GM19397 (cell line): ENCODE measurements around the gene HELZ.
"Not testable (repeated sequence)": the region's sequence is repeated elsewhere in the genome, so short reads cannot be mapped to it uniquely, and the experiment has no call there.

ENCODE experiments used
- ATAC-seq: cut with Tn5 transposase; IDR thresholded peaks from one replicate; pipeline ENCODE4 v1.9.1; 2021; ENCODE audit warnings: mild to moderate bottlenecking, moderate library complexity; ENCODE audit not compliant: unreplicated experiment

Gene HELZ, protein sequence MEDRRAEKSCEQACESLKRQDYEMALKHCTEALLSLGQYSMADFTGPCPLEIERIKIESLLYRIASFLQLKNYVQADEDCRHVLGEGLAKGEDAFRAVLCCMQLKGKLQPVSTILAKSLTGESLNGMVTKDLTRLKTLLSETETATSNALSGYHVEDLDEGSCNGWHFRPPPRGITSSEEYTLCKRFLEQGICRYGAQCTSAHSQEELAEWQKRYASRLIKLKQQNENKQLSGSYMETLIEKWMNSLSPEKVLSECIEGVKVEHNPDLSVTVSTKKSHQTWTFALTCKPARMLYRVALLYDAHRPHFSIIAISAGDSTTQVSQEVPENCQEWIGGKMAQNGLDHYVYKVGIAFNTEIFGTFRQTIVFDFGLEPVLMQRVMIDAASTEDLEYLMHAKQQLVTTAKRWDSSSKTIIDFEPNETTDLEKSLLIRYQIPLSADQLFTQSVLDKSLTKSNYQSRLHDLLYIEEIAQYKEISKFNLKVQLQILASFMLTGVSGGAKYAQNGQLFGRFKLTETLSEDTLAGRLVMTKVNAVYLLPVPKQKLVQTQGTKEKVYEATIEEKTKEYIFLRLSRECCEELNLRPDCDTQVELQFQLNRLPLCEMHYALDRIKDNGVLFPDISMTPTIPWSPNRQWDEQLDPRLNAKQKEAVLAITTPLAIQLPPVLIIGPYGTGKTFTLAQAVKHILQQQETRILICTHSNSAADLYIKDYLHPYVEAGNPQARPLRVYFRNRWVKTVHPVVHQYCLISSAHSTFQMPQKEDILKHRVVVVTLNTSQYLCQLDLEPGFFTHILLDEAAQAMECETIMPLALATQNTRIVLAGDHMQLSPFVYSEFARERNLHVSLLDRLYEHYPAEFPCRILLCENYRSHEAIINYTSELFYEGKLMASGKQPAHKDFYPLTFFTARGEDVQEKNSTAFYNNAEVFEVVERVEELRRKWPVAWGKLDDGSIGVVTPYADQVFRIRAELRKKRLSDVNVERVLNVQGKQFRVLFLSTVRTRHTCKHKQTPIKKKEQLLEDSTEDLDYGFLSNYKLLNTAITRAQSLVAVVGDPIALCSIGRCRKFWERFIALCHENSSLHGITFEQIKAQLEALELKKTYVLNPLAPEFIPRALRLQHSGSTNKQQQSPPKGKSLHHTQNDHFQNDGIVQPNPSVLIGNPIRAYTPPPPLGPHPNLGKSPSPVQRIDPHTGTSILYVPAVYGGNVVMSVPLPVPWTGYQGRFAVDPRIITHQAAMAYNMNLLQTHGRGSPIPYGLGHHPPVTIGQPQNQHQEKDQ (N-terminal part only)

GRCh38 chr17:67245073-67245693, at the start of gene HELZ:
Gene HELZ, minus strand, starts transcription at chr17:67245196. Its CDS starts 26,392 bp downstream, at chr17:67218804.
- peak; percentile 45 for ATAC-seq

GRCh38 chr17:67293251-67294203, 48.5 kb upstream of the HELZ start:
- ATAC-seq = peak; percentile 75

DNA sequence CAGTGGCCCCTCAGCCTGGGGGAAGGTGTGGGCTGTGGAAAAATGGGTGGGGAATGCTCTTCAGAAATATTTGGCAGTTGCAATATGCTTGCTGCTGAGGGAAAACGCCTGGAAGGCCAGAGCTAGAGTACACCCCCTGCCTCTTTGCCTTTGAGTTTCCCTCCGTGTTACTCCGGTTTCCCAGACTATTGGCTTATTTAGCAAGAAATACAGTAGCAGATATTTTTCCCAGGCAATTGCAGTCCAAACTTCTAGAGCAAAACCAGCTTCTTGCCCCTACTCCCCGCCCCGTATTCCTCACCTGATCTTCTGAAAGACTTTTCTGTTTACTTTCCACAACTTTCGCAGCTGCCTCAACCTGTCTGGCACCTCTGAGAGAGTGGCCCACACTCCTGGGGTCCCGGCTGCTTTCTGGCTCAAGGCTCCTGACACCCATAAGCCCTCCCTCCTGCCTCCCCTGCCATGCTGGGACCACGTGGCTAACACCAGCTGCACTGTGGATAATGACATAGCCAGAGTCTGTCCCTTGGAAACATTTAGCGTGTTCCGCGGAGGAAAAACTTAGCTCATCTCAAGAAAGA, 45.8 kb upstream of the HELZ start:
- no peak for ATAC-seq

DNA sequence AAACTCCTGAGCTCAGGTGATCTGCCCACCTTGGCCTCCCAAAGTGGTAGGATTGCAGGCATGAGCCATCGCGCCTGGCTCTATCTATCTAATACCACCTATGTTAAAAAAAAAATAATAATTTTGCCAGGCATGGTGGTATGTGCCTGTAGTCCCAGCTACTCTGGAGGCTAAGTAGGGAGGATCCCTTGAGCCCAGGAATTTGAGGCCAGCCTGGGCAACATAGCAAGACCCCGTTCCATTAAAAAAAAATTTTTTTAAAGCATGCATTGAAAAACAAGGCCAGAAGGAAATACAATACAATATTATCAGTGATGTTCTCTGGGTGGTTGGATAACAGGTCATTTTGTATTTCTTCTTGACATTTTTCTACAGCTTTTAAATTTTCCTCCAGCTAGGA, 45.2 kb upstream of the HELZ start:
- ATAC-seq = no peak

DNA sequence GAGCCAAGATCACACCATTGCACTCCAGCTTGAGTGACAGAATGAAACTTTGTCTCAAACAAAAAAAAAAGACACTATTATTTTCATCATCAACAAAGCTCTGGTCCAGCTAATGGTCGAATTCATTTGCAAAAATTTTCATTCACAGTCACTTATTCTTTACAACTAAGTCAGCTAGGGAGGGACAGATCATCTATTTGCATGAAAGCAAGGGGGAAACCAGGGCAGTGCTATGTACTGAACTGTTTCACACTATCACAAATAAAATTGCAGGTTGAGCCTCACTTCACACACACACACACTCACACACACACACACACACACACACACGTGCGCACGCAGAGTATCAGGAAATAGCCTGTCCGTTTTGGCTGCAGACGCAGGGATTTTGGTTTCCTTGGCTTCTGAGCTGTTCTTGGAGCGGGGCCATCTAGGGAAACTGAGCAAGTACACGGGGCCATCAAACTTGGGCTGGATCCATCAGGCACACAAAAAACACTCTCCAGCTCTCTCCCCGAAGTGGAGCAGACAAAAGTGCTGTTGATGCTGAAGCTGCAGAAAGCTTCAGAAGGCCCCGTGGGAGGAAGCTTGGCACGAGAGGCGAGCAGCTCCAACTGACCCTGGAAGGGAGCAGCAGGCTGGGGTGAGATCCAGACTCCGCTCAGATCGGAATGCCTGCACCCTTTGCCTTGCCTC, 44.3 kb upstream of the HELZ start:
- ATAC-seq = no peak

DNA sequence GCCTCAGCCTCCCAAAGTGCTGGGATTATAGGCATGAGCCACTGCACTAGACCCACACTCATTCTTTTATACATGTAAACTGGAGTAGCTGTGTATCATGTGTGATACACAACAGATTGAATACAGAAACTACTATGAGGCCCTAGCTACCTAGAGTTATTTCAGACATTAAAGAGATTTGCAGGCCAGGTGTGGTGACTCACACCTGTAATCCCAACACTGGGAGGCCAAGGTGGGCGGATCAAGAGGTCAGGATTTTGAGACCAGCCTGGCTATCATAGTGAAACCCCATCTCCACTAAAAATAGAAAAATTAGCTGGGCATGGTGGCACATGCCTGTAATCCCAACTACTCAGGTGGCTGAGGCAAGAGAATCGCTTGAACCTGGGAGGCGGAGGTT, 41.8 kb upstream of the HELZ start:
- ATAC-seq = not testable (repeated sequence)

- ATAC-seq = no peak
Measured at GRCh38 chr17:67285360-67285759, 40.4 kb upstream of the HELZ start.

GRCh38 chr17:67283731-67284516, 38.9 kb upstream of the HELZ start:
- ATAC-seq = no peak

DNA sequence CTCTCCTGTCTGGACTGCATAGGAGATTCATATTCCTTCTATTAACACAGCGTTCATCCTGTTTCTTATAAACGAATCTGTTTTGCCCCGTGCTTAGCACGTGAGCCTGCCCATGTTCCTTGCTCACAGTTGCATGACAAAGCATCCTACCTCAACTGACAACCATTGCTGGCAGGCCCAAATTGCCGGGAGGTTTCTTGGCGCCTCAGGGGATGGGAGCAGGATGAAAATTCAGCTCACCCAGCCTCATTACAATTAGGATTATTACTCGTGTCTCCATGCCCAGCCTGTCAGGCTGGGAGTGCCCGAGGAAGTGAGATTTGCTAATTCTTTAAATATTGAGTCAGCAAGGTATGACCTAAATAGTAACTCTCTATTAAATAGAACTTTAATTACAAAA, 36.7 kb upstream of the HELZ start:
- no peak for ATAC-seq

DNA sequence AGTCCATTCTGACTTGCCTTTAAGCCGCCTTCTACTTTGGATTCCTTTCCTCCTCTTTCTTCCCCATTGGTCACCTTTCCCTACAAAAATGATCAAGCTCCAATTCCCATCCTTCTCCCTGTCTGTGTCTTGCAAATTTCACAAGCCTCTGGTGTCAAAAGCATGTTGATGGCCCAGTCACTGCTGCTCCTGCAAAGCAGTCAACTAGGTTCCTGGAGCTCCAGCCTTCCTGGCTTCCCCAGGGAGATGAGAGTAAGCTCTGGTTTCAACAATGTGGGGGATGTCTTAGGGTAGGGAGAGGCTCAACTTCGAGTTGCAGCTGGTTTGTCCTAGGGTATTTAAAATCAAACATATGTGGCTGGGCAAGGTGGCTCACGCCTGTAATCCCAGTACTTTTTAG, 36.1 kb upstream of the HELZ start:
- no peak for ATAC-seq

DNA sequence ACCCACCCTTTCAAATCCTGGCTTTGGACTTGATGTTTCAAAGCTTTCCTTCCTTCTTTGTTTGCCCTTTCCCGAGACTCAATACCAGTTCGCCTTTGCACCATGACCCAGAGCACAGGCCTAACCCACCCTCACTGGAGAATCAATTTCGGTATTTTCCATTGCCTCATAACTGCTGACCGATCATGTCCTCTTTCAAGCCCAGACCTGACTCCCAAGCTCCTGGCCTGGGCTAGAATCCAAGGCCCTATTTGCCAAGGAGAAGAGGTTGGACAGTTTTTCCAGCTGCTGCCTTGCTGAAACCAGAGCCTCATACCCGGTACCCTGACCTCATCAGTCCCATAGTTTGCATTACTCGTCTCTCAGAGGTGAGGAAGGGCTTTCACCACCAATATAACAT, 35.3 kb upstream of the HELZ start:
- ATAC-seq = no peak

- no peak for ATAC-seq
Measured at GRCh38 chr17:67279115-67279514, 34.1 kb upstream of the HELZ start.

- no peak for ATAC-seq
Measured at GRCh38 chr17:67278363-67278762, 33.4 kb upstream of the HELZ start.

DNA sequence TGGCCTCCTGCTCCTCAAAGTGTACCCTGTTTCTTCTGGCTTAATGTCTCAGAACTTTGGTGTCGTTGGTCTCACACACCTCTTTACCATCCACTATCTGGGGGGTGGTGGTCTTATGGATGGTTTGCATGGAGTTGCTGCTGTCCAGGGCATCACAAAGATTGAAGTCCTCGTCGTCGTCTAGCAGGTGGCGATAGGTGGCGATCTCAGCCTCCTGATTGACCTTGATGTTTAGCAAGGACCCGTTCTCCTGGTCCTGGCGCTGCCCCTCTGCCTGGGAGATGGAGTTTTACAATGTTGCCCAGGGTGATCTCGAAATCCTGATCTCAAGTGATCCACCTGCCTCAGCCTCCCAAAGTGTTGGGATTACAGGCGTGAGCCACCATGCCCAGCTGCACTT, 31.1 kb upstream of the HELZ start:
- ATAC-seq = no peak

DNA sequence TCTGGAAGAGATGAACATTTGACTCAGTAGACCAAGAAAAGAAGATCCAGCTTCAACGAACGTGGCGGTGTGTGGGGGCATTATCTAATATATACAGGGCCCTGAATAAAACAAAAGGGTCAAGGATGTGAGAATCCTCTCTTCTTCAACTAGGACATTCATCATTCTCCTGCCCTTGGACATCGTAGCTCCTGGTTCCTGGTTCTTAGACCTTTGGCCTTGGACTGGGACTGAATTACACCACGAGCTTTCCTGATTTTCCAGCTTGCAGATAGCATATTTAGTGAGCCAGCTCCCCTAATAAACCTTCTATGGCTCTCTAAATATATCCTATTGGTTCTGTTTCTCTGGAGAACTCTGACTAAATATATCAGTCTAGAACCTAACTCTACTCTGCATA, 29.5 kb upstream of the HELZ start:
- ATAC-seq = no peak

DNA sequence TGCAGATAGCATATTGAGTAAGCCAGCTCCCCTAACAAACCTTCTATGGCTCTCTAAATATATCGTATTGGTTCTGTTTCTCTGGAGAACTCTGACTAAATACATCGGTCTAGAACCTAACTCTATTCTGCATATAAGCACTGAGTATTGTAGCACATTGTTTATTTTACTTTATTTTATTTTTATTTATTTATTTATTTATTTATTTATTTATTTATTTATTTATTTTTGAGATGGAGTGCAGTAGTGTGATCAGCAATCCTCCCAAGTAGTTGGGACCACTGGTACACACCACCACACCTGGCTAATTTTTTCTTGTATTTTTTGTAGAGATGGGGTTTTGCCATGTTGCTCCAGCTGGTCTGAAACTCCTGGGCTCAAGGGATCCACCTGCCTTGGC, 28.9 kb upstream of the HELZ start:
- no peak for ATAC-seq

GRCh38 chr17:67272312-67273047, 27.5 kb upstream of the HELZ start:
- ATAC-seq = no peak
